Measurements from ENCODE around the gene HES7. TPM values are rescaled to one million over a fixed set of nuclear protein-coding genes. Genes with fewer than 3 reads are reported as not detected.

HES7 gene
- total RNA-seq, 1 donor, result under 0.01 TPM

- no peak for DNase-seq (ENCODE audit: low read depth in 2 of 3, low spot score in 2 of 3)
These were observed 32.0 kb upstream of the HES7 start for GRCh38 chr17:8155996-8156245.

GRCh38 chr17:8155231-8155995 lies 31.5 kb upstream of the HES7 start:
- DNase-seq (ENCODE audit: low read depth in 2 of 3, low spot score in 2 of 3), result no peak

GRCh38 chr17:8154608-8155155 lies 30.8 kb upstream of the HES7 start:
- DNase-seq (ENCODE audit: low read depth in 2 of 3, low spot score in 2 of 3), result no peak

GRCh38 chr17:8153957-8154607 lies 30.2 kb upstream of the HES7 start:
- peak; percentile 81 to 97 (median 92) for DNase-seq (ENCODE audit: low read depth in 2 of 3, low spot score in 2 of 3)

- DNase-seq (ENCODE audit: low read depth in 2 of 3, low spot score in 2 of 3), result peak in 2 of 3 donors; percentile 64 to 78
These were observed 29.6 kb upstream of the HES7 start for GRCh38 chr17:8153525-8153956.

GRCh38 chr17:8153031-8153451 lies 29.1 kb upstream of the HES7 start:
- no peak for DNase-seq (ENCODE audit: low read depth in 2 of 3, low spot score in 2 of 3)

- peak; percentile 67 to 93 (median 89) for DNase-seq (ENCODE audit: low read depth in 2 of 3, low spot score in 2 of 3)
These were observed 28.3 kb upstream of the HES7 start, which contains the start of gene PER1 for GRCh38 chr17:8152112-8152775. Gene PER1 (minus strand): TSS chr17:8152404. CDS start chr17:8150706, 1,698 bp downstream.

- DNase-seq (ENCODE audit: low read depth in 2 of 3, low spot score in 2 of 3), result peak in 1 of 3 donors; percentile 58
These were observed 27.8 kb upstream of the HES7 start for GRCh38 chr17:8151641-8152111.

- peak; percentile 82 to 89 (median 87) for DNase-seq (ENCODE audit: low read depth in 2 of 3, low spot score in 2 of 3)
These were observed 27.3 kb upstream of the HES7 start for GRCh38 chr17:8151120-8151640.

GRCh38 chr17:8150194-8151119 lies 26.6 kb upstream of the HES7 start:
- no peak for DNase-seq (ENCODE audit: low read depth in 2 of 3, low spot score in 2 of 3)

GRCh38 chr17:8149419-8150193 lies 25.7 kb upstream of the HES7 start:
- no peak for DNase-seq (ENCODE audit: low read depth in 2 of 3, low spot score in 2 of 3)

GRCh38 chr17:8148560-8148959 lies 24.7 kb upstream of the HES7 start:
- no peak for DNase-seq (ENCODE audit: low read depth in 2 of 3, low spot score in 2 of 3)

GRCh38 chr17:8147805-8148404 lies 24.0 kb upstream of the HES7 start:
- DNase-seq (ENCODE audit: low read depth in 2 of 3, low spot score in 2 of 3), result no peak

- no peak for DNase-seq (ENCODE audit: low read depth in 2 of 3, low spot score in 2 of 3)
These were observed 23.4 kb upstream of the HES7 start for GRCh38 chr17:8147141-8147804.

GRCh38 chr17:8146381-8147140 lies 22.7 kb upstream of the HES7 start:
- DNase-seq (ENCODE audit: low read depth in 2 of 3, low spot score in 2 of 3), result no peak

GRCh38 chr17:8145811-8146210 lies 21.9 kb upstream of the HES7 start:
- no peak for DNase-seq (ENCODE audit: low read depth in 2 of 3, low spot score in 2 of 3)

GRCh38 chr17:8144401-8145231 lies 20.7 kb upstream of the HES7 start:
- no peak for DNase-seq (ENCODE audit: low read depth in 2 of 3, low spot score in 2 of 3)
